HG02981 (cell line): ENCODE data around the gene FAM78B.
A peak's percentile ranks its signal among the peaks of the same experiment; 100 is the strongest.

Experiments
- ATAC-seq: cut with Tn5 transposase; IDR thresholded peaks from one replicate; pipeline ENCODE4 v1.9.1; 2021; ENCODE audit warnings: mild to moderate bottlenecking, moderate library complexity; ENCODE audit not compliant: unreplicated experiment

The FAM78B gene, protein sequence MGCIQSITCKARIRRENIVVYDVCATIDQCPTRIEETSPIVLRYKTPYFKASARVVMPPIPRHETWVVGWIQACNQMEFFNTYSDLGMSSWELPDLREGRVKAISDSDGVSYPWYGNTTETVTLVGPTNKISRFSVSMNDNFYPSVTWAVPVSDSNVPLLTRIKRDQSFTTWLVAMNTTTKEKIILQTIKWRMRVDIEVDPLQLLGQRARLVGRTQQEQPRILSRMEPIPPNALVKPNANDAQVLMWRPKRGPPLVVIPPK

DNA sequence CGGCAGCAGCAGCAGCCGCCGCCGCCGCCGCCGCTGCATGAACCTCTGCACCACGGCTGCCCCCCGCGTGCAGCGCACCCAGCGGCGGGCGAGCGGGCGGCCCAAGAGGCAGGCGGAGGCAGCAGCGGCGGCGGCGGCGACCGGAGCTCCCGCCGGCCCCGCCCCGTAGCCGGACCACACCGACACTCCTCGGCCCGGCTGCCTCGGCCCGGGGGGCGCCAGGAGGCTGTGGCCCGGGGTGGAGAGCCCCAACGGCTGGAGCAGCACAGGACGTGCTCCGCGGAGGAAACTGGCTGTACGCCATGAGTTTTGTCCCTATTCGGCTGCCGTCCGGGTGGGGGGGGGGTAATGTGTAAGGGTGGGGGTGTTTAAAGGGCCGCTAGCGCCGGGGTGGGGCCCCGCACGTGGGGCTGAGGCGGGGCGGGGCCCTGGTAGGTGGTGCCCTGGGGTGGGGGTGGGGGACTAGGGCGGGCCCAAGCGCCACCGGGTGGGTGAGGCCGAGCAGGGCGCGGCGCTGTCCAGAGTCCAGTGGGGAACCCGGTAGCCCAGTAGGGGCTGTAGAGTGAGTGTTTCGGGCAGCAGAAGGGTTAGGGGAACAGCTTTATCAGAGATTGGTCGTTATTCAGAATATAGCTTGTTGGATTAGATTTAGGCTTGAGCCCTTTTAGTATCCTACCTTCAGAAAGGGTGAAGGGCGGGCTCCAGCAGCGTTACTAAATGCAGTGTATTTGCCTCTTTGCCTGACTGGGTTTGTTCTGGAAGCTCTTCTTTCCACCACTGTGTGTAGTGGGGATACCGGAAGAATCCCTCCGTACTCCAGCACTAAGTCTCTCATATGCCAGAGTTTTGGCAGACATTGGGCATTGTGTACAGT lies at the start of gene FAM78B:
Gene FAM78B, minus strand, starts transcription at position 304 of the 874 bp plus-strand sequence. CDS start 753 bp downstream, outside the sequence.
- peak; percentile 42 for ATAC-seq

DNA sequence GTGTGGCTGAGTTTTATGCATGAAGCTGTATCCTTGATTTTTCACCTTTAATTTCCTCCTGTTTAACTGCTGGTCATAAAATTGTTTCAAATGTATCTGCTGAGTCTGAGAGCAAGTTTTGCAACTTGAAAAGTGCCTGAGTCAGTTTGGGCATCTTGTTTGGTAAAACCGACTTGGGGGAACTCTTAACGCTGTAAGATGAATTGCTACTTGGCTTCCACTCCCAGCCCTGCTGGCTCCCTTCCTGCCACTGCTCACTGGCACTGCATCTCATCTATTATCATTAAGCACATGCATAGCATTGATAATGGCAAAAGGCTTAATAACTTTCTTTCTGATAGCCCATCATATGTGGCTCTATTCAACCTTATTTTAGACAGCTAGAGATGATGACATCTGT lies 35.7 kb upstream of the FAM78B start:
- no peak for ATAC-seq

DNA sequence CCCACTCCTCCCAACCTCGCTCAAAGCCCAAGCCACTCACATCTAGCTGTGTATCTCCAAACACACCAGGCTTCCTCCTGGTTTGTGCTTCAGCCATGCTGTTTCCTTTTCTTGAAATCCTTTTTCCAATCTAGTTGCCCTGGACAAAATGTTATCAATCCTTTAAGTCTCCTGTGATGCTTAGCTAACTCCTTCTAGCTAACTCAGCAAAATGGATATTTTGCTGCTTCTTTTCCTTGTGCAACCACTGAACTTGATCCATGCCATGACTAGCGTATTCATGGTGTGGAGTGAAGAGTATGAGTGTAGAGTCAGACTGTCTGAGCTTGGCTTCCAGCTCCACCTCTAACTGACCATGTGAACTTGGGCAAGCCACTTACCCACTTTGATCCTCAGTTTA lies 33.9 kb upstream of the FAM78B start:
- ATAC-seq, result no peak

DNA sequence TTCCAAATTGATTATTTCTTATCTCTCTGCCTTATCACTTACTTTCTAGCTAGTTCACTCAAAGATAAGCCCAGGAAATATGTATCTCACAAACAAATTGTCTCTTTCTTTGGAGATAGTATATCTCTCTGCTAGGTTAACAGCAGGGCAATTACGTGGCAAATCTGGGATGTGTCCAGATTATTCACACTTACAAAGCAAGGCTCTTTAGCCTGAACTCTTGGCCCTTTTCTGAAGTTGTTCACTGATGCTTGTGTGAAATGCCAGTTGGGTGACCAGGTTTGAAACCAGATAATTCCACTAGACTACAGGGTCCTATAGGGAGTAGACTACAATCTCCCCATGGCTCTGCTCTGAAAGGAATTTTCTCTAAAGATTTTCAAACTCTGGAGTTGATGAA lies 30.8 kb upstream of the FAM78B start:
- ATAC-seq, result no peak

DNA sequence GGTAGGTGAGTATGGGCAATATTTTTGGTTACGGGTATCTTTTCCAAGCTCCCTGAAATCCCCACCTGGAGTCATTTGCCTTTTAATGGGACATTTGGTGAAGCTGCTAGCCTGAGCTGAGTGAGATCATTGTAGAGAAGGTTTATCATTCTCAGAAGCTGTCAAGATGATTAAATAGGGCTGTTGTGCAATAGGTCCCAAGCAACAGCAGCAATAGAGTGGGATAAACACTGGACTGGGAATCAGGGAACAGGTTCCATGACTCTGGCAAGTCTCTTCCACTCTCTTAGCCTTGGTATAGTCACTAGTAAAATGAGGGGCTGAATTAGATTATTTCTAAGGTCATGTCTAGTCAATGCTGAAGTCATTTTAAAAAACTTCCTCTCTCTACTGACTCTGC lies 30.3 kb upstream of the FAM78B start:
- ATAC-seq, result no peak

DNA sequence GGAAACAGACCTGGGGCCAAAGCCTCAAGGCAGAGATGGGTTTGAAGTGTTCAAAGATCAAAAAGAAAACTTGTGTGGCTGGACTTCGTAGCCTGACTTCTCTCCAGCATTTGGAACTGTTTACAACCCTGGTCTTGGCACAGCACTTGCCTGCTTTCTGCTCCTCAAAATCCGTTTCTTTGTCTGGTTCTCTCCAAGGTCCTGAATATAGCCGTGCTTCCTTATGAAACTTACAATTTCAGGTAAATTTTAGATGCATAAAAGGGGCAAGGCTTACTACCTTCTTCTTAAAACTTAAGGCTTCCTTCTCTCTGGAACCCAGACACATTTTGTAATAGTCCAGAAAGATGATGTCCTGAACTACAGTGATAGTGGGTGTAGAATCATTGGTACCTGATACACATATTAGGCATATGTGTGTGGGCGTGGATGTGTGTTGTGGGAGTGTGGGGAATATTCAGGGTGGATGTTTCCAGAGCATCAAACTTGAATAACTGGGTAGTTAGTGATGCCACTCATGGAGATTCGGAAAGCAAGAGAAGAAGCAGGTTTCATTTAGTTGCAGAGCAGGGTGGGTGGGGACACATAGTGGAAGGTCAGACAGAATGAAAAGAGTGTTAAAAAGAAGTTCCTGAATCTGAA lies 26.4 kb upstream of the FAM78B start:
- ATAC-seq, result no peak

DNA sequence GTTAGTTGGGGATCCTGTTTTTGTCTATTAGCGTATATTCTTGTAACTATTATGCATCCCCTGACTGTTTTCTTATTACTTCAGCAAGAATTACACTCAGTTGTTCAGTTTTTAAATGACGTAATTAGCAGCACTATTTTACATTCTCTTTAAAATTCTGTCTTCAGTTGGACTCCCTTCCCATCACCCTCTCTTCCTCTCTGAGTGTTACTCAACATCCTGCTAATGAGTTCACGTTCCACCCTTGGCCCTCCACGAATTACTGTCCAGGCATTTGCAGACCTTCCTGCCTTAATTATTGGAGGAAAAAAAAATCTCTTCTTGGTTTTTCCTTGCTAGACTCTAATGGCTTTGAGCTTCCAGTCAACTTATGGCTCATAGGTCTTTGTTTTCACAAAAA lies 23.6 kb upstream of the FAM78B start:
- ATAC-seq, result no peak

DNA sequence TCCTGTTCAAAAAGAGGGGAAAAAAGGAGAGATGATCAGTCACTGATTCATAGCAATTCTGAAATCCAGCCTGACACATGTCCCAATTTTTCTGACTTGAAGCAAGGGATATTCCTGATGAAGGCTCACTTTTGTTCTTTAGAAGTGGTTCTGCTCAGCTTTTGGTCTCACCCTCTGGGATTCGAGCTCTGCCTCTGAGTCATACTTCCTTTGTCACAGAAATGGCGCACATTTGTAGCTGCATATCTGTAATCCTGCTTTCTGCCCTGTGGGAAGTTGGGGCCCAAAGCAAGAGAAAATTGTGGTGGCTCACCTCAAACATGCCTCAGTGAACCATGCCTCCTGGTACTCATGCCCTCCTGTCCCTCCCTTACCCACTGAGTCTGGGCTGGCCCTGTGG lies 22.3 kb upstream of the FAM78B start:
- ATAC-seq, result no peak

DNA sequence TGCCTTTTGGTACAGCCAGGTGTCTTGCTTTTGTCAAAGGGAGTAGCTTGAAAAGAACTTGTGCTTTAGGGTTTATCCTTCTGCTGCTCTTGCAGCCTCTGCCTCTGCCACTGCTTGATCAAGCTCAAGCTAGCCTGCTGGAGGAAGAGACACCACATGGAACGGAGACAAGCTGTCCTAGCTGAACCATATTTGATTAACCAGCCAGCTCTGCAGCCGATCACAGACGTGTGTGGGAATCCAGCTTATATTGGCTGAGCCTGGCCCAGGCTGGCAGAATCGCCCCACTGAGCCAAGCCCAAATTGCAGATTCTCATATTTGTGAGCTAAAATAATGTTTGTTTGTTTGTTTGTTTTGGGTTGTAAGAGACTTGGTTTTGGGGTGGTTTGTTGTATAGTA lies 18.7 kb upstream of the FAM78B start:
- no peak for ATAC-seq

DNA sequence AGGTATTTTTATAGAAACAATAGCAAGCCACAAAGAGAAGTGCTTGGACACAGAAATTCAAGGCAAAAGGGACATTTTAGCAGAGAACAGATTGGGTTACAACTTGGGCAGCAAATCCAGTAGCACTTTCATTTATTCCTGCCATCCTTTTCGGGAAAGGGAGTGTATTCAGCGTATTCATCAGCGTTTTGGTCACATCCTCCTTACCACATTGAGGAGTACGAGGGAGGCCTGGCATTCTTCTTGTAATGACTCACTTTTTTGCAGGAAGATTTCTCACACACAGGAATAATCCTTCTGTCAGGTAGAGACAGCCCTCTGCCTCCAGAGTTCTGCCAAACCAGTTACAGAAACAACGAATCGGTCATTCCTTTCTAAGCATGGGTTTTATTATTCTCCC lies 18.1 kb upstream of the FAM78B start:
- no peak for ATAC-seq

DNA sequence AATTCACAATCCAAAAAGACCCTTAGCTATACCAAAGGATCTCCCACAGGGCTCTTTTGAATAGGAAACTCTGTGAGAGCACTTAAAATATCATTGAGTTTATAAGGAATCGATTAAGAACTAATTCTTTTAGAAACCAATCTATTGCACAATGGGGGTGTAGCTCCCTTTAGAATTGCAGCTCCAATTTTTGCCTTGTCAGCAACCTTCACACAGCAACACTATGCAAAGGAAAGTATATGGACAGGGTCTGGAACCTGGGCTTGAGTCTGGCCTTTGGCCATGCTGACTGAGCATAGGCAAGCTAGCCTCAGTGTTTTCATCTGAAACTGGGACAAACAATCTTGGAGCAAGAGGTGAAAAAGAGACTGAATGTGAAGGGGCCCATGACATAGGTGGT lies 17.2 kb upstream of the FAM78B start:
- no peak for ATAC-seq

DNA sequence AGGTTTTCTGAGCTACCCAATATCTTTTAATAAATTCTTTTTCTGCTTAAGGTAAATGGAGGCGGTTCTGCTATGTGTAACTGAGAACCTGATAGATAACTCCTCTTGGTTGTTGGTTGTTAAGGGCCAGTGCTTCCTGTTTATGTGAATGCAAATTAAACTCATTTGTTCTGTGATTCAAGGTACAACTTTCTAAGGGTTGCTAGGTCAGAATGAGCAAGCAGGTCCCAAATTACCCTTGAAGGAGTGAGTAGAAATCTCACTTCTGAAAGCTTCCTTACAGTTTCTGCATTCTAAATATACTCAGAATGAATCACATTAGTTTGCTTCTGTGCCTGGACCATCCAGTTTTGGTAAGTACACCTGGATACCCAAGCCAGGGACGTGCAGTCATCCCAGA lies 15.5 kb upstream of the FAM78B start:
- ATAC-seq, result peak; percentile 73

DNA sequence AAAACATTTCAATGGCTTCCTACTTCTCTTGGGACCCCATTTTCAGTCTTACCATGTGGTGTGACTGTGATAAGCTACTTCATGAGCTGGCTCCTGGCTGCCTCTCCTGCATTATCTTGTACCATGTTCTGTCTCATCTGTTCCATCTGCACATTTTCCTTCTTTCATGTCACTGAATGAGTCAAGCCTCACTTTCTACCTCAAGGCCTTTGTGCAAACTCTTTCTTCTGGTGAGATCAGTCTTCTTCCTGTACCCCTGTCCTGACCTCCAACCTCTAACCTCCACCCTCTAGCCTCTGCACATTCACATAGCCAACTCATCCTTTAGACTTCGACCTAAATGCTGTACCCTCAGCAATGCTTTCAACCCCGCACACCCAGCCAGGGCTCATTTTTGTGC lies 9.6 kb upstream of the FAM78B start:
- no peak for ATAC-seq

DNA sequence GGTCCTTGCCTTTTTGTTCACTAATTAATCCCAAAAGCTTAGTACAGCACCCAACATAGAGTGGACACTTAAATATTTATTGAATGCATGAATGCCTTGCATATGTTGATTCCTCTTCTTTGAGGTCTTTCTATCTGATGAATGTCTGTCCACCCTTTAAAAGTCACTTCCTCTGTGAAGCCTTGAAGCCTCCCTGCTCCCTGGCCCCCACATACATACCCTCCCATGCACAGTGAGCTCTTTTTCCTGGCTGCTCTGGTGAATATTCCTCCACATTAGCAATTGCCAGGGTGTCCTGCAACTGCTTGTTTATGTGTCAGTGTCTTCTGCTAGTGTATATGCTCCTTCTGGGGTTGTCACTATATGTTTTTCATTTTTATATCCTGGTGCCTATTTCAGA lies 8.2 kb upstream of the FAM78B start:
- ATAC-seq, result no peak

DNA sequence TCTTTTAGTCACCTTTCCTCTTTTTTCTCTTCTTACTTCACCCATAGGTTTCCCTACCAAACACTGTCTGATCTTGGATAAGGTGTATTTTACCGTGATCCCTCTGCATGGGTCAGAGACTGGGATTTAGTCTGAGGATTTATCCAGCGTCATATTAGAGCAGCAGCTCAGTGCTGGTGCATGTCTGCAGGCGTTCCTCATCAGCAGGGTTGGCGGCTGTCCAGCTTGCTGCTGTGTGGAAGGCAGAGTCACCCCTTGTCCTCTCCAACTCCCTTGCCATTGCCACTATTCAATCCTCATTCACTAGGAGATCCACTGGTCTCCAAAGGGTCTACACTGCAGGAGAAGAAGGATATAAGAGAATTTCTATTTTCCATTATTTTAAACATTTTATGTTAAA lies 7.3 kb upstream of the FAM78B start:
- ATAC-seq, result no peak

DNA sequence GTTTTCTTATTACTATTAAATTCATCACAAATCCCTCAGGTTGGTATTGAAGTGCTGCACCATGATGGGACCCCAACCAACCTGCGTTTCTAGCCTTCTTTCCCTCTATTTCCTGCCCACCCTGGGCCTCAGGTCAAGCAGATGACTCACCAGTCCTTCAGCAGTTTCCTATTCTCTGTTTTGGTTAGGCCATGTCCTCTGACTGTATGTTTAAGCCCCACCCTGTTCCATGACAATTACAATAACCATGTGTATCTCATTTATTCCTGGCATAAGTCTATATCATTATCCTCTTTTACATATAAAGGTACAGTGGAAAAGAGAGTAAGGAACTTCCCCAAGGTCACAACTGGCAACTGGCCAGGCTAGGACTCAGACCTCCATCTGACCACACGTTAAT lies 5.3 kb upstream of the FAM78B start:
- ATAC-seq, result no peak

DNA sequence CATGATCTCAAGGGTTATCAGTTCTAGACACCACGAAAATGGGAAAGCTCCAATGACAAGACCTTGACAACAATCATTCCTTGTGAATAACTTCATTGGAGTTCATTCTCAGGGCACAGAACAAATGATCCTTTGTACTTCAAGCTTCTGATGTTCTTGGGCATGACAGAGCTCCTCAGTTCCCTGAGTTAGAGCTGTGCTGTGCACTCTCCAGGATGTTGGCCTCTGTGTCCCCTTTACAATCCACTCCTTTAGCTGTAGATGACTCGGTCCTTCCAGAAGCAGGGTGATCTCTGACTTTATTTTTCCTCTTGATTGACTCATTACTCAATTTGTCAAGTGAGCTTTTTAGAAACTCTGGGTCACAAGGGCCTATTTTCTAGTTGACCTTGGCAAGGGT lies 3.9 kb upstream of the FAM78B start:
- no peak for ATAC-seq

DNA sequence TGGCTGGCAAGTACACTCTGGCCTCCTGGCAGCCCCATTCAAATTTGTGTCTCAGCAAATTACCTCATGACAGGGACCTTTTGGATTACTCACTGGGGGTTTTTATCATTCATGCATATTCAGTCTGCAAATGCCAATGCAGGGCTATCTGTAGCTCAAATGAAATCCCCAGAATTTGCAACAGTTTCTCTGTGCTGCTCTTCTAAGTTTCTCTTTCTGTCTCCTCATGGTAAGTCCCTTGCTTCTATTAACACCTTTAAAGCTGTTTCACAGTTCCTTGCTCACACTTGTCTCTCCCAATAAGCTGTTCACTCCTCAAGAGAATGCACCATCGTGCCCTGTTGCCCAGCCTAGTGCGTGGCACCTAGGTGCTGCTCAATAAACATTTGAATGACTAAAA lies 3.3 kb upstream of the FAM78B start:
- peak; percentile 43 for ATAC-seq

DNA sequence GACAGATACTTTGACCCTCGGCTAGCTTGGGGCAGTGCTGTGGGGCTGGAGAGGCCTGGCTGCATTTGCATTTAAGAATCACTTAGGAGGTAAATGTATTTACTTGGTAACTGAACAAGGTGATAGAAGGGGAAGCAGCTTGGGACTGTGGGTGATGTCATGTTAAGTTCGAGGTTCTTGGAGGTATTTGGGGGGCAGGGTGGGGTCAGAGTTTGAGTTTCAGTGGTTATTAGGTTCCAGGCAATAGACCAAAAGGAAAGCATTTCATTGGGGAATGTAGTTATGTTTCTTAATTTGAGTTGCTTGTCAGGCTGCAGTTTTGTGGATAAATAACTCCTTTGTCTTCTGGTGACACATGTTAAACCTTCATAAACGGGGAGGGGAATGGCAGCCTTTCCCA lies 2.4 kb upstream of the FAM78B start:
- no peak for ATAC-seq

DNA sequence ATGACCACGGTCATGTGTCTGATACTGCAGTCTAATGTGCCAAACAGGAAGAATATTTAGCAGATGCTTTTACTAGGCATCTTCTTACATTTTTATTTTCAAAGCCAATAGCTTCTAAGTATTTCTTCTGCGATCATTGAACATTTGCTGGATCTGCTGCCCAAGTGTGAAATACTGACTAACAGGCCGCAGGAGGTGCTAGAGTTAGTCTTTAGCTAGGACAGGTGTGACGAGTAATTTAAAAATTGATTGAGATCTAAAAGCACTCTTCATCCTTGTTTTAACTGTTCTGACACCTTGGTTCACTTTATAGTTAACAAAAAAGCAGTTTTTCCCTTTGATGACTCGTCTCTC lies 748 bp upstream of the FAM78B start:
- ATAC-seq, result no peak

DNA sequence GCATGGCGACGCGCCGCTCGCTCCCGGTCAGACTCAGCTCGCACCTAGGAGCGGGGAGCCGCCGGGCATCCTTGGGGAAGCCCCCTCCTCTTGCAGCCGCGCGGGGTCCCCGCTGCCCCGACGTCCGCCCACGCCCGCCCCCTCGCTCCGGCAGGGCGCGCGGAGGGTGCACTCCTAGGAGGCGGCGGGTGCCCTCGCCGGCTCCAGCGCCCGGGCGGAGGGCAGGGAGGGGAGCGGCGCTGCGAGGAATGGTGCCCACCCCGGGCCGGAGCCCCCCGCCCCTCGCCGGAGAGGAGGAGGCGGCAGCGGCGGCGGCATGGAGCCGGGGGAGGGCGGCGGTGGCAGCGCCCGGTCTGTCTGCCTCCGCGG lies 488 bp downstream of the FAM78B start:
- peak; percentile 5 for ATAC-seq

DNA sequence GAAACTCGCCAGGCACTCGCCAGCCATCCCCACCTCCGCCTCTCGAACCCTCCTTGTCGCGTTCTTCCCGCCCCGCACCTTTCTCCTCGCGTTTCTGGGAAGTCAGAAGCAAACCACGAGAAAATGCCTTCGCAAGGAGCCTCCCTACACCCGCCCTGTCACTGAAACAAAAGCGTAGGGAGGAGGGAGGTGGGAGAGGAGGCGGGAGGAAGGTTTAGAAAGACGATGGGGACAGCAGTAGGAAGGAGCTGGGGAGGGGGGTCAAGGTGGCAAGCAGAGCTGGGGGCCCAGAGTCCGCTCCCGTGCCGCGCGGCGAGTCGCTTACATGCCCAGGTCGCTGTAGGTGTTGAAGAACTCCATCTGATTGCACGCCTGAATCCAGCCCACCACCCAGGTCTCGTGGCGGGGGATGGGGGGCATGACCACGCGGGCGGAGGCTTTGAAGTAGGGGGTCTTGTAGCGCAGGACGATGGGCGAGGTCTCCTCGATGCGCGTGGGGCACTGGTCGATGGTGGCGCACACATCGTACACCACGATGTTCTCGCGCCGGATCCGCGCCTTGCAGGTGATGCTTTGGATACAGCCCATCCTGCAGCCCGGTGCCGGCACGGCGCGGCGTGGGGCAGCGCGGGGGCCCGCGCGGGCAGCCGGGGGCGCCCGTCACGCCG lies 1.0 kb downstream of the FAM78B start:
- ATAC-seq, result peak; percentile 0
